T1000 (cell line): ENCODE results near the gene PLEKHG4B.

Experiments
- DNase-seq: peaks from one replicate; lab custom pipeline; 2025; ENCODE audit warnings: mixed read lengths; lab: John Stamatoyannopoulos, UW

Gene PLEKHG4B

GRCh38 chr5:76358-77169, 15.4 kb upstream of the PLEKHG4B start:
- no peak for DNase-seq

DNA sequence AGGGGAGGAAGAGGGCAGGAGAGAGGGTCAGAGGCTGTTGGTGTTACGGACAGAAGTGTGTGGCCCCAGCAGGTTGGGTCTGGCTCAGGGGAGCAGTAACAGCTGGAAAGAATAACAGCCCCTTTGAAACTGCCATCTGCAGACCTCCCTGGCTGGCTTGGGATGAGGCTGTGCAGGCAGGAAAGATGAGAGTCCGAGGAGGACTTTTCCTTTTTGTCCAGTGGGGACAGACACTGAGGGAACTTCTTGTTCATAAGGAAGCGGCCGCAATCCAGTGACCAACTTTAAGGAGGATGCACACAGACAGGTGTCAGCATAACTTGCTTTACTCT, 14.8 kb upstream of the PLEKHG4B start:
- no peak for DNase-seq

DNA sequence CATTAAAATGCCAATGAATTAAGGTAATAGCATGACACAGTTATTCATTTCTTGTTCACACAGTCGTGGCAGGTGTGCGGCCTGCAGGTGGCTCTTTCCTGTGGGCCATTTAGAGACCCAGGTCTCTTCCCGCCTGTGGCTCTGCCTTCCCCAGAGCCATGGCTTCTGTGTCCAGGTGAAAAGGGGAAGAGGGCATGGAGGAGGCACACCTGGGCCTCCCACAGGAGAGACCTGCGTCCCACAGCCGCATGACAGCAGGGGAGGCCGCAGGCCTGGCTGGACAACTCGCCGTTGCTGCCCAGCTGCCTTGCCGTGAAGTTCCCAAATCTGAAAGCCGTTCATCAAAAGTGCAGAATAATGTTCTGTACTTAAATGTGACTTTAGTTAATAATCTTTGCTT, 14.4 kb upstream of the PLEKHG4B start:
- DNase-seq, result no peak

- no peak for DNase-seq
Measured at GRCh38 chr5:77957-78804, 13.8 kb upstream of the PLEKHG4B start.

DNA sequence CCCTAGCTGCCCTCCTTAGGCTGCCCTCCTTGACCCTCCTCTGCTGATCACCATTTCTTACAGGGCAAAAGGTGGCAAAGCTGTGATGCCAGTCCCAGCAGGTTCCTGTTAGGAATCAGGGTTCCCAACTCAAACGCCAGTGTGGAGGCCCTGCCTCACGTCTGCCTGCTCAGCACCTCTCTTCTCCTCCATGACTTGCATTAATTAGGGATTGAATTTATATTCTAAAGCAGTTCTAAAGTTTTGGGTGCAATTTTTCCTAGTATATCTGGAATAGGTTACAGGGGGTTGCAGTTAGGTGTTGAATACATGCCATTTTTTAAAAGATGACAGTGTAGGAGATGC, 13.2 kb upstream of the PLEKHG4B start:
- DNase-seq, result no peak

DNA sequence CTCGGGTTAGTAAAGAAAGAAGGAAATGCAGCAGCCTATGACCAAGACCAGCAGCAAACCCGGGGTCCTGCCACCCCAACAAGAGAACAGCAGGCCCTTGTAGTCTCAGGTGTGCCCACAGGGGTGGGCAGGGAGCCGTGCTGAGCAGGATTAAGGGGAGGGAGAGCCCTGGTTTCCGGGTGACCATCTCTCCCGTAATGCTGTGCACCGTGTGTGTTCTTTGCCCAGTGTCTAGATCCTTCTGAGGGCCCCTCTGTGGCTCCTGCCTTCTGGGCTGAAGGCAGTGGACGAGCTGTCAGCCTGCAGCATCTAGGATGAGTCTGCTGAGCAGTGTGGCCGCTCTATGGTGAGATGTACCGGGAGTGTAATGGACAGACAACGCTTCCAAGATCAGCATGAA, 12.7 kb upstream of the PLEKHG4B start:
- no peak for DNase-seq

DNA sequence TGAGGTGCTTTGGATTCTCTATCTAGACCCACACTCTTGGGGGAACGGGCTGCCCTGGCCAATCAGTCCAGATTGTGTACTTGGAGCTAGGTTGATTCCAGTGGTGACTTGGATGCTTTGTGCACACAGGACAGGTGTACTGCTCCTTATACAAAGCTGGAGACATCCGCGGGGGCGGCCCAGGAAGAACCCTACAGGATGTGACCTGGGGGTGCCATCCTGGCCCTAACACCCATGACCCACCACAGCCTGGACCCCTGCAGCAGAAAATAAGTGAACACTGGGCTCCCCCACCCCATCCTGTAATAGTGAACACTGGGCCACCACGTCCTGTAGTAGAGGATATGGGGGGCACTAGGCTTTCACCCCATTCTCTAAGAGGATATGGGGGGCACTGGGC, 12.1 kb upstream of the PLEKHG4B start:
- no peak for DNase-seq

DNA sequence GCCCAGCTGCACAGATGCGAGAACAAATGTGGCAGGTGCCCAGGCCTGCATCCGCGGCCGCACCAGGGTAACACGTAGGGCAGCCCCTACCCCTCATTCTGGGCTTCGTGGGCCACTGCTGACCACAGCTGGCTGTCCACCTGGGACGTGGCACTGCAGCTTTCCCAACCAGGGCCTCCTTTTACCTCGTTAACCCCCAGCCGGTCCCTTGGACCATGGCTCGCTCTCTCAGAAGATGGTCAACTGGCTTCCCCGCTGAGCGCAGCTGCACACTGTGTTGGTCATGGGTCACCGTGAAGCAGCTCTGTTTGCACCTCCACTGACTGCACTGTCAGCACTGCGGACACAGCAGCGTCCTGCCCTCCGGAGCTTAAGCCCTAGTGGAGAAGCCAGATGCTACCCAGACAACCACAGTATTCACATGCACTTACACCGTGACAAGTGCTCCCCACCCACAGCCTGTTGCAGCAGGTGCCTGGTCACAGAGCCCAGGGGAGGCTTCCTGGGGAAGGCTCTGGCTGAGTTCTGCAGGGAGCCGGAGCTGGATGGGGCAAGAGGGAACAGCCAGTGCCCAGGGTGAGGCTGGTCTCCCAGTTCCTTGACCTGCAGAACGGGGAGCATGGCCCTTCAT, 10.5 kb upstream of the PLEKHG4B start:
- no peak for DNase-seq

GRCh38 chr5:82097-82496, 9.9 kb upstream of the PLEKHG4B start:
- no peak for DNase-seq

GRCh38 chr5:82570-82969, 9.4 kb upstream of the PLEKHG4B start:
- DNase-seq, result no peak

- no peak for DNase-seq
Measured at GRCh38 chr5:83029-83428, 8.9 kb upstream of the PLEKHG4B start.

GRCh38 chr5:85334-85995, 6.5 kb upstream of the PLEKHG4B start:
- DNase-seq, result no peak

DNA sequence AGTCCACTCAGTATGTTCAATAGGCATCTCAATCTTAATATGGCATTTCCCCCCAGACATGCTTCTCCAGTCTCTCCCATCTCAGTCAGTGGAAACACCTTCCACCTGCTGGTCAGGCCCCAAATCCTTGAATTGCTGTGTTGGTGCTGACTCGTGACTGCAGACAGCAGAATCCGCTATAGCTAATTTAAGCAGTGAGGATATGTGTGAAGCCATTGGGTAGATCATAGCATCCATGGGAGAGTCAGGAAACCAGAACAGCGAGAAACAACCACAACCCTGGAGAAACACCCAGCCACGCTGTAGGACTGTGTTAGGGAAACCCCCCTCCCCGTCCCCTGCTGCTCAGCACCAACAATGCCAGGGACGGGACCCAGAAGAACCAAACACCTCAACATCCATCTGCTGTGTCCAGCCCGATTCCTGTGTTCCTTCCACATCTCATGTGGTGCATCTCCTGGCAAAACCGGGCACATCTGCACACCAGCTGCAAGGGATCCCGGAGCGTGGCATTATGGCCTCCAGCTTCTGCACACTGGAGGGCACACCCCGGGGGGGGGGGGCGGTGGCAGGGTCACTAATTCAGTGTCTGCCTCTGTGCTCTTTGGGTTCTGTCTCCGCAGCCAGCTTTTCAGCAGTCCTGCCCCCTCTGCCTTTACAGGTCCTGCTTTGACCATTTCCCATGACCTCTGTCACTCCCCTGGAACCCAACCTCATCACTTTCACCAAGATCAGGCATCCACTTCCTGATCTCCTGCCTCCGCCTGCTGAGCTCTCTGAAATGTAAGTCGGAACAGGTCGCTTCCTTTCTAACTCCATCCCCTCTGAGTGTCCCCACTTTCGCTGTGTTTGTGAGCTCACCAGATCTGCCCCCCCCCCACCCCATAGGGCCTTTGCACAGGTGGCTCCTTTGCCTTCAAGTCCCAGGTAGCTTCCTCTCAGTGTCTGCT, 2.4 kb upstream of the PLEKHG4B start:
- no peak for DNase-seq

DNA sequence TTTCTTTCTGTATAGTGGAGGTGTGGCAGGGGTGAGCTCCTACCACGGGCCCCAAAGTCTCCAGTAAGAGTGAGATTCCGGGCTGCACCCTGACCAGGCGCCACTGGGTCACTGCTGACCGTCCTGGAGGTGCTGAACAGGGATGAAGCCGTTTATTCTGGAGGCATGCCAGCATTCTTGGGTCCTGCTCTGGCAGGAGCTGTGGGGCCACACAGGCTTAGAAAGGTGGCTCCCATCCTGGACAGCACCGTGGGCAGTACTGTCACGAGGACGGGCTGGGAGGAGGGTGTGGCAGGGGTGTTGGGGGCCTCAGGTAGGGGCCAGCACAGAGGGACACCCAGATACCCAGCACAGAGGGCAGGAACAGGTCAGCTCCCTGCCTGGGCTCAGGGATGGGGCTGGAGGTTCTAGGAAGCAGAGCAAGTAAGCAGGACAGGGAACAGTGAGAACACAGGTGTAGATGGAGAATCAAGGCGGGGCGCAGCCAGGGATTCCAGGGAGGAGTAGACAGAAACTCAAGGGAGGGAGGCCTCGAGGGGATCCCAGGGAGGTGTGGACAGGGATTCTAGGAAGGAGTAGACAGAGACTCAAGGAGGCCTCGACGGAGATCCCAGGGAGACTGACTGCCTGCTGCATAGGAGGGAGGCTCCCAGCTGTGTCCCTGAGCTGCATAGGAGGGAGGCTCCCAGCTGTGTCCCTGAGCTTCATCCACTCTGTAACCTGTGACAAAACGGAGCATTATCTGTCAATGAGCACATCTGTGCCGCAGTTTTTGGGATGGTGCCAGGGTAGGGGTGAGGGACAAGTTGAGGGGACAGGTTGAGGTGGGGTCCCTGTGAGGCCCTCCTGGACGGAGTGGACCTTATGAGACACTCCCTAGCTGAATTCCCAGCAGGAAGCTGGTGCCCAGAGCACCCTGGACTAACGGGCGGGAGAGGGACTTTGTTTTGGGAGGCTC, 1.1 kb upstream of the PLEKHG4B start:
- no peak for DNase-seq

DNA sequence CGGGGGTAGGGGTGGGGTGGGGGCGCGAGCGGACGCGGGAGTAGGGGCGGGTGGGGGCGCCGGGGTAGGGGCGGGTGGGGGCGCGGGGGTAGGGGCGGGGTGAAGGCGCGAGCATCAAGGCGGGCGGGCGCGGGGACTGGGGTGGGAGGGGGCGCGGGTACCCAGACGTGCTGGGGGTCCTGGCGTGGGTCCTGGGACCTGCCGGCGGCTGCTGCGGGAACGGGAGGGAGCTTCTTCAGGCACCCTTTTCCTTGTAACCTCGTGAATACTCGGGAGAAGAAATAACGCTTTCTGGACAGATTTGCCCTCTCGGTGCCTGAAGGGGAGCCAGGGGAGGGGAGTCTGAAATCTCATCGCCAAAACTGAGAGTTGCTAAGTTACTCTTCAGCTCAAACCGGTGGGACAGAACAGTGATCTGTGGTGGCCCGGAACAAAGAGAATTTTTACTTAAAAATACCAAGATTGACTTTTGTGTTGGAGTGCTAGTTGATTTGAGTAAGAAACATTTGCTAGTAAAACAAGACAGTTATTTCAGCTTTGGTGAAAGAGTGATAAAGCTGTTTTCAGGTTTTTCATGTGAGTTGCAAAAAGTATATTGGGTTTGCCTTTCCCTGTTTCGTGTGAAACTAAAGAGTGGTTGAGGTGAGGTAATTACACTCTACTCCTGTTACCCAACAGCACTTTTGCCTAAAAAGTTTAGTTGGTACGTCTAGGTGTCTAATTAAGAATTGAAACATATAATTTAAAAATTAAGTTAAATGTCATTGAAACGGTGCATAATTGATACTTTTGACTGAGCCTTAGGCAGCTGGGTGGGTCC, 643 bp downstream of the PLEKHG4B start:
- no peak for DNase-seq

DNA sequence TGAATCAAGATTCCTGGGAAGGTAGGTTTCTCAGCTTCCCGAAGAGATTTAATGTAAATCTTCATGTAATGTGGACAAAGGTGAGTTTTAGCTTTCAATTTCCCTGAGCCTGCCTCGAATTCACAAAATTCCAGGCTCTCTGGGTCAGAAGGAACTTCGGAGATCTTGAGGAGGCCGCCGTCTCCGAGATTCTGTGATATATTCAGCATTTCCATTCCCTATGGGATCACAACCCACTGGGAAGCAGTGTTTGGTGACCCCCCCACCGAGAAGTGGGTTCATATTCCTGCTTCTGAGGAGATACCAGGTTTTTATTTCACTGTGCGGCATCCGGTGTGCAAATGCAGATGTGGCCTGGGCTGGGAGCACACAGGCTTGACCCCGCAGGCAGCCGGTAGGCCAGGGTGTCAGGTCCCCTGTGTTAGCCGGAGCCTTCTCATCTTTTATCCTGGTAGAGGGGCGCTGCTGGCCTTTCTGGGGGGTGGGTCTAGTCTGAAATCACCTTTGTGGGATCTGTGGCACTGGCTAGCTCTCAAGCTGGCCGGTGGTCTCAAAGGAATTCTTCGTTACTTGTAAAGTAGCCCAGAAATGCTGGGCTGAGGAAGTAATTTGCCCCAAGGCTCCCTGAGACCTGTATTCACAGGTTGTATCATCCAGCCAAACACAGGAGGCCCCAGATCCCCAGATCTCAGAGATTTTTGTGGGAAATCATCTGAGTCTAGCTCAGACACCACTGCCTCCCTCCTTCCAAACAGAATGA, 1.4 kb downstream of the PLEKHG4B start:
- DNase-seq, result no peak

DNA sequence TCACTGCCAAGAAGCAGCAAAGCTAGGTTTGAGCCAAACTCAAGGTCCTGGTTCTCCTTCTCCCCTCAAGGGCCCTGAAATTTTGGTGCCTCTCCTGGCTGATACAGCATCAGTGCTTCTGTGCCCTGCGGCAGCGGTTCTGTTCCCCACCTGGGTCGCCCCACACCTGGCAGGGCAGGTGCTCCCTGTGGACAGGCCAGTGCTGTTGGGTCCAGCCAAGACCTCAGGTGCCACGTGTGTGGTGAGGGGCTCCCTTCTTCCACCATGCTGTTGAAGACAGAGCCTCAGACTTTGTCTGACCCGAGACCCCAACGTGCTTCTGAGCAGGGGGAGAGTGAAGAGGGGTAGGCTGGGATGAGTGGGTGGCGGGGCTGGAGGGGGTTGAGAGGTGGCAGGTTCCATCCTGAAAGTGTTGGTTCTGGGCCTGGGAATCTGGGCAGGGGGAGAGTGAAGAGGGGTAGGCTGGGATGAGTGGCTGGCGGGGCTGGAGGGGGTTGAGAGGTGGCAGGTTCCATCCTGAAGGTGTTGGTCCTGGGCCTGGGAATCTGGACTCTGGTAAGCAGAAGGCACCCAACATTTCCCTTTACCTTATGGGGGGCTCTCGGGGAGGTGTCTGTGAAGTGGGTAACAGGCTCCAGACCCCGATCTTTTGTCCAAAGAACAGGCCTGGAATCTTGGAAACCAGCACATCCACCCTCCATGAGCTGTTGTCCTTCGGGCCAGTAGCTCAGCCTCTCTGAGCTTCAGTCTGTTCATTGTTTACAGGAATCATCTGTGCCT, 2.3 kb downstream of the PLEKHG4B start:
- no peak for DNase-seq
